Effector memory CD8-positive, alpha-beta T cell (primary cell): Measurements from ENCODE around the gene KIRREL3.
A peak's percentile ranks its signal among the peaks of the same experiment; 100 is the strongest.
"Not testable (repeated sequence)": the region's sequence is repeated elsewhere in the genome, so short reads cannot be mapped to it uniquely, and the experiment has no call there.

Experiments
- ATAC-seq: fragments of 150-1000 bp; cut with Tn5 transposase; replicated peaks from 2 replicates; pipeline ENCODE4 v1.10.0; 2021; ENCODE audit warnings: mild to moderate bottlenecking, moderate library complexity
- DNase-seq, 3 experiments: peaks; one replicate each; pipeline ENCODE4 v3.0.0; 2021
- H3K27ac Mint-ChIP-seq, 2 donors: one replicate each; pipeline ENCODE4 v1.8.0; 2022; ENCODE audit warnings: mild to moderate bottlenecking in 2 of 2, mixed read lengths in 2 of 2, moderate library complexity in 2 of 2
- H3K27me3 Mint-ChIP-seq, 2 donors: one replicate each; pipeline ENCODE4 v1.8.0; 2022; ENCODE audit warnings: mixed read lengths in 2 of 2
- H3K36me3 Mint-ChIP-seq: one replicate; pipeline ENCODE4 v1.8.0; 2022; ENCODE audit warnings: mild to moderate bottlenecking, moderate library complexity, mixed read lengths; ENCODE audit not compliant: insufficient read depth
- H3K4me1 Mint-ChIP-seq, 2 donors: one replicate each; pipeline ENCODE4 v1.8.0; 2022; ENCODE audit warnings: low read depth in 2 of 2, mixed read lengths in 2 of 2
- H3K4me3 Mint-ChIP-seq, 2 donors: one replicate each; pipeline ENCODE4 v1.8.0; 2022; ENCODE audit warnings: mild to moderate bottlenecking in 2 of 2, mixed read lengths in 2 of 2, moderate library complexity in 2 of 2
- H3K9me3 Mint-ChIP-seq, 2 donors: one replicate each; pipeline ENCODE4 v1.8.0; 2022; ENCODE audit warnings: mixed read lengths in 2 of 2

KIRREL3 gene

DNA sequence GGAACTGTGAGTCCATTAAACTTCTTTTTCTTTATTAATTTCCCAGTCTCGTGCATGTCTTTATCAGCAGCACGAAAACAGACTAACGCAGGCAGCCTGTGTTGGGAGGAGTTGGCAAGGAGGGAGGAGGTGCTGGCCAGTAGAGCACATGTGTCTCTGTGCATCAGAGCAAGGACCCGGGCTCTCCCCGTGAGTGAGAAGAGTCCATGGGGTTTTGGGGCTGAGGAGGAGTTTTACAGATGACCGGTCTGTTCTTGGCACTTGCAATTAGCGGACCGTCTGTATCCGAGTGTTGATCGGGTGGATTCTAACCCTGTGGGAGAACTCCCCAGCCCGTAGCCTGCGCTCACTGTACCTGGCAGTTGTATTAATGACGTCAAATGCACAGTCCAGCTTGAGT, 604.8 kb downstream of the KIRREL3 start:
- DNase-seq, H3K27me3 Mint-ChIP-seq, H3K36me3 Mint-ChIP-seq, H3K9me3 Mint-ChIP-seq, ATAC-seq, H3K4me3 Mint-ChIP-seq, H3K27ac Mint-ChIP-seq: not testable (repeated sequence)
- peaks cover 14 to 17% of the 10 kb centered on the region in 2 donors for H3K4me1 Mint-ChIP-seq

DNA sequence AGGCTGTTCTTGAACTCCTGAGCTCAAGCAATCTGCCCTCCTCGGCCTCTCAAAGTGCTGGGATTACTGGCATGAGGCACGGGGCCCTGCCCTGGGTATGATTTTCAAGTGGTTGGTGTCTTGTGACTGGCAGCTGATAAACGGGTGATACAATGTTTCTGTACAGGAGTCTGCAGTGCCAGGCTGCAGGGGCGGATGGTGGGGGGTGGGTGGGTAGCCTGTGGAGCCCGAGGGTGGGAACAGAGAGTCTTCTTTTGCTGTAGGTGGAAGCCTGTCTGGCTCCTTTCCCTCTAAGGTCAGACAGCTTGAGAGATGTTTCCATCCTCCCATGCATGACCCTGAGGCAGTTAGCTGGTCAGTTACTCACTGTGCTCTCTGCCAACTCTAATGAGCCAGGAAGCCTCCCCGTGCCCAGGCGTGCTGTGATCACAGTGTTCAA, 605.9 kb downstream of the KIRREL3 start:
- not testable (repeated sequence) for H3K27me3 Mint-ChIP-seq, H3K4me3 Mint-ChIP-seq, H3K36me3 Mint-ChIP-seq, DNase-seq, ATAC-seq, H3K9me3 Mint-ChIP-seq
- Mint-ChIP-seq H3K4me1 (peaks cover 15 to 17% of the 10 kb centered on the region in 2 donors), H3K27ac (peak overlapping the region in 1 of 2 donors; percentile 51)

DNA sequence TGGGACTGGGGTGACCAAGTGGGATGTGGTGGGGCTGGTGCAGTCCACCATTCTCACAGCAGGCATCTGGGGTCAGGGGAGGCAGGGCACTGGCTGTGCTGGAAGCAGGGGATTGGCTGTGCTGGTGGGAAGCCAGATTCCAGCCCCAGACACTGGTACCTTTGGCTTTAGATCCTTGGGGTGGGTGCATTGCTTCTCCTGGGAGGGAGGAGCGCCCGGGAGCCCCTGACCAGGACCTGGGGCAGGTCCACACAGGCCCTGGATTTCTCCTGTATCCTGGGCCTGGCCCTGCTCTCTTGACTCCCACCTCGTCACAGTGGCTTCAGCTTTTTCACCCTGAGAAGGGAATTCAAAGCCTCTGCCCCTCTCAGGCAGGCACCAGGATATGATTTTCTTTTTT, 606.5 kb downstream of the KIRREL3 start:
- peak overlapping the region in 1 of 2 donors; percentile 51 for H3K27ac Mint-ChIP-seq
- H3K36me3 Mint-ChIP-seq, result no peaks in the 10 kb centered on the region
- peaks cover 15 to 17% of the 10 kb centered on the region in 2 donors for H3K4me1 Mint-ChIP-seq
- ATAC-seq, result no peak
- H3K9me3 Mint-ChIP-seq, result no peaks in the 10 kb centered on the region
- DNase-seq, result no peak
- H3K27me3 Mint-ChIP-seq, result no peaks in the 10 kb centered on the region
- no peak overlapping the region for H3K4me3 Mint-ChIP-seq

DNA sequence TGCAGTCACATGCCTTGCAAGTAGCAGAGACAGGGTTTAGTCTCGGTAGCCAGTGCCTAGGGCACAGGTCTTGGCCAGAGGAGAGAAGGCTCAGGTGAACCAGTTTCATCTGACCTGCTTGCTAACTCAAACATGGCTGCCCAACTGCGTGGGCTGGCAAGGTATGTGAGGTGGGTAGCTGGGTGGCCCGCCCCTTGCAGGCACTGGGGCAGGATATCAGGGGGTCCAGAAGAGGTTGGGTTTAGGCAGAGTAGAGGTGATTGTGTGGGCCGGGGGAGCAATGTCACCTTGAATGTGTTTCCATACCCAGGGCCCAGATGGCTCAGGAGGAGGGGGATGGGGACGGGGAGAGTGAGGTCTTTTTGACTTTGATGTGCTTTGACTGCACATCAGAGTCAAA, 607.4 kb downstream of the KIRREL3 start:
- Mint-ChIP-seq H3K27me3 (no peaks in the 10 kb centered on the region), H3K27ac (peak overlapping the region in 1 of 2 donors; percentile 77), H3K9me3 (no peaks in the 10 kb centered on the region), H3K4me1 (peaks cover 15% of the 10 kb centered on the region in 2 donors), H3K36me3 (no peaks in the 10 kb centered on the region), H3K4me3 (no peak overlapping the region)
- ATAC-seq, result no peak
- DNase-seq, result no peak

DNA sequence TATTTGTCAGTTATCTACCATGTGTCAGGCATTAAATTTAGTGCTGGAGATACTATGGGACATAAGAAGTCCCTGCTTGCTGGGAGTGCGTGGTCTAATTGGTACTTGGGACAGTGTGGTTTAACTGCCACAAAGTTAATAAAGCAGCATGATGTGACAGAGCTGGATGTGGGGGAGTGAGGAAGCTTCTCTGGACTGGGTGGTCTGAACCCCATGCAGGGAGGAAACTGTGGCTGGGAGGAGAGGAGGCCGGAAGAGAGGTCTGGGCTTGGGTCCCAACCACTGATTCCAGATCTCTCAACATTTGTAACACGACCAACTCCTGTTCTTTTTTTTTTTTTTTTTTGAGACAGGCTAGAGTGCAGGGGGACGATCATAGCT, 607.9 kb downstream of the KIRREL3 start:
- H3K4me3 Mint-ChIP-seq, result no peak overlapping the region
- H3K9me3 Mint-ChIP-seq, result no peaks in the 10 kb centered on the region
- DNase-seq, result no peak

DNA sequence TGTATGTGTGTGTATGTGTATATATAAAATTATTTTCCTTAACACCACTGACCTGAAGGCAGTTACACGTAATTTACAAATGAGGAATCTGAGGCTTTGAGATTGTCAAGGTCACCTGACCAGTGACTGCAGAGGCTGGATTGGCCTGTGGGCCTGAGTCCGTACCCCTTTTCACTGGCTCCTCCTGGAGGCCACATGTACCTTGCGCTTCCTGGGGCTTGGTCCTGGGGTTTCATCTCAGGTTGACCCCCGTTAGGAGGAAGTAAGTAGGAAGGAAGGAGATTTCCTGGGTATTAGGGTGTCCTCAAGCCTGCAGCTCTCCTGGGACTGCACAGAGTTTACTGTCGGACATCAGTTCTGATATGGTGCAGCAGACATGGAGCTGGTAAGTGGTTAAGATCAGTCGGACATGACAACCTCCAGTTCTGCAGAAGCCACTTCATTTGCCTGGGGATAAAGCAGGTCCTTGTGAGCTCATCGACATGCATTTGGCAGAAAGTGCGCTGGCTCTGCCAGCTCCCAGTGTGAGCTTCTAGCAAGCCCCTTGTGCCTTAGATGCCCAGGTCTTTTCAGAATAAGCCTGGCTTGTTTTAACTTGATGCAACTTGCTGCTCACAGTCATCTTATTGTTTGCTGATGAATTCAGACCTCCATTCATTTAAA, 608.5 kb downstream of the KIRREL3 start:
- H3K9me3 Mint-ChIP-seq, result no peaks in the 10 kb centered on the region
- no peaks in the 10 kb centered on the region for H3K36me3 Mint-ChIP-seq
- DNase-seq (no peak), ATAC-seq (no peak)
- peak overlapping the region; percentile 26 to 77 for H3K27ac Mint-ChIP-seq
- H3K4me3 Mint-ChIP-seq, result no peak overlapping the region
- no peaks in the 10 kb centered on the region for H3K27me3 Mint-ChIP-seq
- H3K4me1 Mint-ChIP-seq, result peaks cover 12 to 15% of the 10 kb centered on the region in 2 donors

More for the DNA sequence above, 607.9 kb downstream of the KIRREL3 start:
- no peak for ATAC-seq
- Mint-ChIP-seq H3K27me3 (no peaks in the 10 kb centered on the region), H3K36me3 (no peaks in the 10 kb centered on the region), H3K27ac (peak overlapping the region in 1 of 2 donors; percentile 77), H3K4me1 (peaks cover 15% of the 10 kb centered on the region in 2 donors)

DNA sequence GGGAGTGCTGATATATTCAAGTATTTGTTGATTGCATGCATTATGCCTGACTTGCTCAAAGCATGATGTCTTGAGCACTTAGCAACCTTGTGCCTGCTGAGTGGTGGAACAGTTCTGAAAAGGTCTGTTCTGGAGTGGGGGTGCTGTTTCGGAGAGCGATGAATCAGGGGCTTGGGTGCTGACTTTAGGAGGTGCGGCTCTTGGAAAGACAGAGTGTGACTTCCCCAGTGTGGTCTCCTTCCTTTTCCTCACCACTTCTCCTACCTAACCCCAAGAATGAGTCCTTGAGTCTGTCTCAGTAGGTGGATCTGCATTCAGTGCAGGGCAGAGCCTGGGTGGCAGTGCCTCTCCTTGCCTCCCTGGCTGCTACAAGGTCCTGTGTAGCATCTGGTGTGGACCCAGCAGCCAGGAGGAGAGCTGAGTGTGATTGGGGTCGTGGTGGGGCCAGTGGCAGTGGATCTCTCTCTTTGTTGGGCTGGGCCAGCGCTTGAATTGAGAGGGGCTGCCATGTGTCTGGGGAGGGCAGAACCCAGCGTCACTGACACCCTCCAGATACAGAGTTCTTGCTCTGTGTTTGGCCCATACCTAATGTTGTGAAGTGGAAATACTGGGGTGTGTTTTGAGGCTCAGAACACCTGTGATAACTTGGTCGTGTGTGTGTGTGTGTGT, 609.1 kb downstream of the KIRREL3 start:
- H3K36me3 Mint-ChIP-seq, result no peaks in the 10 kb centered on the region
- H3K4me1 Mint-ChIP-seq, result peaks cover 12 to 17% of the 10 kb centered on the region in 2 donors
- no peaks in the 10 kb centered on the region for H3K27me3 Mint-ChIP-seq
- H3K27ac Mint-ChIP-seq, result peak overlapping the region in 1 of 2 donors; percentile 26
- DNase-seq, result no peak
- H3K9me3 Mint-ChIP-seq, result no peaks in the 10 kb centered on the region
- no peak overlapping the region for H3K4me3 Mint-ChIP-seq
- no peak for ATAC-seq

DNA sequence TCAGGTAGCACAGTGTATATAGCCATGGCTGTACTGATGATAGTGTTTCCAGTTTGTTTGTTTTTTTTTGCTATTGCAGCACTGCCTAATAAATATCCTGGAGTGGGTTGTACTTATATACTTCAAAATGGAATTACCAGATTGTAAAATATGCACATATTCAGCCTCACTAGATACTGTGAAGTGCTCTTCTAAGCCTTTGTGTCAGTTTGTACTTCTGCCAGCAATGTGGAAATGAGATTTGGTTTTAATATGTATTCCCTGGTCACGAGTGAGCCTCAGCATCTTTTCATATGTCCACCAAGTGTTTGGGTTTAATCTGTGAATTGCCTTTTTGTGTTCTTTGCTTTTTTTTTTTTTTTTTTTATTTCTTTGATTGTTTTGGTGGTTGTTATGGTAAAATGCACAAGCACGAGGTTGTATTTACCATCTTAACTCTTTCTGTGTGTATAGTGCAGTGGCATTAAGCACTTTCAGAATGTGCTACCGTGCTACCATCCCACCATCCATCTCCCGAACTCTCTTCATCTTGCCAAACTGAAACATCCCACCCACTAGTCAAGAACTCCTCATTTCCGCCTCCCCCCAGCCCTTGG, 610.2 kb downstream of the KIRREL3 start:
- Mint-ChIP-seq H3K4me3 (no peak overlapping the region), H3K9me3 (no peaks in the 10 kb centered on the region), H3K36me3 (no peaks in the 10 kb centered on the region), H3K4me1 (peaks cover 17 to 23% of the 10 kb centered on the region in 2 donors), H3K27ac (peak overlapping the region in 1 of 2 donors; percentile 6), H3K27me3 (no peaks in the 10 kb centered on the region)
- ATAC-seq (no peak), DNase-seq (no peak)

DNA sequence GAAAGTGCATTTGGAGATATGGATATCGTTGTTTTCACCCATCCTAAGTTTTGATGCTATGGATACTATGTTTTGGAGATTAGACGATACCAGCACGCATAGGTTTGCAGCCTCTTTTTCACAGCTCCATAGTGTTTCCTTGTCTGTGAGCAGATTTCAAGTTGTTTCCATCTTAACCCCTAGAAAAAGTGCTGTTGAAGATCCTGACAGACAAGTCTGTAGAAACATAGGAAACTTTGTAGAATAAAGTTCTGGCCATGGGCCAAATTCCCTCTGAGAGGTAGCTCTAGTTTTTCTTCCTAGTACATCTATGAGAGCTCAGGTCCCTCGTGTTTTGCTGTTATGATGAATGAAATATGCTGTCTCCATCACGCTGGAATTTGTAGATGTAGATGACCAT, 612.7 kb downstream of the KIRREL3 start:
- H3K27ac Mint-ChIP-seq, result no peak overlapping the region
- H3K27me3 Mint-ChIP-seq, result no peaks in the 10 kb centered on the region
- no peak overlapping the region for H3K4me3 Mint-ChIP-seq
- H3K4me1 Mint-ChIP-seq, result peaks cover 12 to 23% of the 10 kb centered on the region in 2 donors
- DNase-seq (no peak), ATAC-seq (no peak)
- no peaks in the 10 kb centered on the region for H3K36me3 Mint-ChIP-seq
- no peaks in the 10 kb centered on the region for H3K9me3 Mint-ChIP-seq

DNA sequence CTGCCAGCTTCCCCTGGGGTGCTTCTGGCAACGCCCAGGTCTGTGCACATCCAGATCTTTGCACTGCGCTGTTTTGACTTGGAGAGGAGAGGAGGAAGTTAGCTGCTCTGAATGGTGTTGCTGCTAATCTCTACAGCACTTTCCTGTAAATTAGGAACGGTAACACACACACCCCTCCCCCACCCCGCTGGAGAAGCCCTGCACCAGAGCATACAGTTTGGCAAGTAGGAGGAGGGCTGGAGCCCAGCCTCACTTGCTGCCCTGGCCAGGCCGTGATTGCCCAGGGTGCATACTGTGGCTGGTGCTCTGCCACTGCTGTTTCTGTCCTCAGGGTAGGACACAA, 613.9 kb downstream of the KIRREL3 start:
- not testable (repeated sequence) for ATAC-seq, H3K4me3 Mint-ChIP-seq, H3K9me3 Mint-ChIP-seq, DNase-seq, H3K36me3 Mint-ChIP-seq, H3K27me3 Mint-ChIP-seq
- Mint-ChIP-seq H3K27ac (peak overlapping the region in 1 of 2 donors; percentile 83), H3K4me1 (peaks cover 9 to 16% of the 10 kb centered on the region in 2 donors)

DNA sequence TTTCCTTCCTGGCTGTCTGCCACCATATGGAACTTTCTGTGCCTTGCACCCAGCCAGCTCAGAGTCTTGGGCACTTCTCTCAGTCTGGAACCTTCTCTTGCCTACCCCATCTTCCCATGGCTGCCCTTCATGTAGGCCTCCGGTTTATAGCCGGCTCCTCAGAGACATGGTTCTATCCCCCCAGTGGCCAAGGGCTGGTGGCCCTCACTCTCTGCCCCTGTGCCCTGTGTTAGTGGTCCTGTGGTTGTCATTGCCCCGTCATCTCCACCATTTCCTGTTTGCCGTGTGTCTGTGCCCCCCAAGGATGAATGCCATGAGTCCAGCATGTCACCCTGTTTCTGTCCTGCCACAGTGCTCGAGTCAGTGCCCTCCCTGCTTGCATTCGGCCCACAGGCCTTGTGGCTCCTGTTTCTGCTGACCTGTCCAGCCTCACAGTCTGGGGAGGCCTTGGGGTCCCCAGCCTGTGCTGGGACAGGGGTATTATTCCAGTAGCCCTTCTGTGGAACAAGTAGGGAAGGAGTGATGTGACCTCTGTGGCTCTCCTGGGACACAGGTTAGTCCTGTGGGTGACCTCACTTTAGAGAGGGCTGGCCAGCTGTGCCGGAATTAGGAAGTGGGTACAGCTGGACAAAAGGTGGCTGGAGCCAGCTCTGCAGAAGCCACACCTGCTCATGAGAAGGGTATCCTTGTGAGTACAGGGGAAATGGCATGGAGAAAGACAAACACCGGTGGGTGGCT, 614.4 kb downstream of the KIRREL3 start:
- Mint-ChIP-seq H3K4me1 (peaks cover 6 to 14% of the 10 kb centered on the region in 2 donors), H3K27me3 (no peaks in the 10 kb centered on the region), H3K36me3 (no peaks in the 10 kb centered on the region), H3K27ac (peak overlapping the region in 1 of 2 donors; percentile 83), H3K4me3 (no peak overlapping the region), H3K9me3 (no peaks in the 10 kb centered on the region)
- ATAC-seq, result no peak
- DNase-seq, result no peak

DNA sequence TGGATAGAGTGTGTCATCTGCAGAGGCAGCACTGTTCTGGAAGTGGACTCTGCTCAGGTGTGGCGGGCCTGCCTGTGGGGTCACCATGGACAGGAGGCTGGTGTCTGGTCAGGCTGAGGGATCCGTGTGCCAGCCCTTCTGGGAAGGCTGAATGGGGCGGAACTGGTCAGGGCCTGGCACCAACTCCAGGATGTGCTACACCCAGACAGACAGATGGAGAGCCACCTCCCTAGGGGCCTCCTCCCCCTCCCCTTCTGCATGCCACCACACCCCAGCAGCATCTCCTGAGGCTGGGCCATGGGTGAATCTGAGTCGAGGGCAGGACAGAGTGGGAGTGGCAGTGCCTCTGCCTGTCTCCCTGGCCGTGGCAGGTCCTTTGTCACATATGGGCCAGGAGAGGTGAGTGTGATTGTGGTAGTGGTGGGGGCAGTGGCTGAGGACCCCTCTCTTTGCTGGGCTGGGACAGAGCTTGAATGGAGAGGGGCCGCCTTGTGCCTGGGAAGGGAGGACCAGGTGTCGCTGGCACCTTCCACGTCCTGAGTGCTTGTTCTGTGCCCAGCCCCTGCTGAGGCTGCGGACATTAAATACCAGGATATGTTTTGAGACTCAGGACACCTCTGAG, 616.0 kb downstream of the KIRREL3 start:
- no peak for DNase-seq
- Mint-ChIP-seq H3K27ac (peak overlapping the region in 1 of 2 donors; percentile 41), H3K4me3 (no peak overlapping the region), H3K4me1 (peaks cover 5 to 7% of the 10 kb centered on the region in 2 donors), H3K27me3 (no peaks in the 10 kb centered on the region), H3K36me3 (no peaks in the 10 kb centered on the region), H3K9me3 (no peaks in the 10 kb centered on the region)
- no peak for ATAC-seq
